ENCODE results near the gene STAT6.

Gene STAT6

DNA sequence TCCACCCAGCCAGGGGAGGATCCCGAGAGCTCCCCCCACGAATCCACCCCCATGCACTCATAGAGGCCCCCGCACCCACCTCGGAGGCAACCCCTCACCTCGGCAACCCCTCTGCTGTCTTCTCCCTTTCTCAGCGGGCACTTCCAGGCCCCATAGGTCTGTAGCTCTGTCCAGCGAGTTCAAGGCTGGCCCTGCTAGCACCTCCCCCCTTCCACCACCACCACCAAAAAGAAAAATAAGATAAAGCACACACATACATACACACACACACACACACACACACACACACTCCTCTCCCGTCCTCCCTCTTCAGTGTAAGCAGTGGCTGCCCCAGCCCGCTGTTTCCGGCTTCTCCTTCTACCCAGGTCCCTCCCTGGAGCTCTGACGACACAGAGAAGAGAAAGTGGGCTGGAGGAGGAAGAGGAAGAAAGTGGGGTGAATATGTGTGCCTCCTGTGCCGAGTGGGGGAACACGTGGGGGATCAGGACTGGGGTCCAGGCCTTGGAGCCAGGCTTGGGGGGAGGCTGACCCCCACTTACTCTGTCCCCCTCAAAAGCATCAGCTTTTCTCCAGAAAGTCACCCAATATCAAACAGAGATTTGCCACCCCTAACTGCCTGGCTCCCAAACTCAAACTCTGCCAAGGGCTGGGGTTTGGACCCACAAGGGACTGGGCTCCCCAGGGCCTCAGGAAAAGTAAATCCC is at the start of gene STAT6:
TSS of gene STAT6 (minus strand) at position 332 of the 704 bp plus-strand sequence. CDS start 3,084 bp downstream, outside the sequence.
- DNase-seq = no peak

GRCh38 chr12:57160741-57161140 is 49.6 kb upstream of the STAT6 start:
- no peak for DNase-seq

DNA sequence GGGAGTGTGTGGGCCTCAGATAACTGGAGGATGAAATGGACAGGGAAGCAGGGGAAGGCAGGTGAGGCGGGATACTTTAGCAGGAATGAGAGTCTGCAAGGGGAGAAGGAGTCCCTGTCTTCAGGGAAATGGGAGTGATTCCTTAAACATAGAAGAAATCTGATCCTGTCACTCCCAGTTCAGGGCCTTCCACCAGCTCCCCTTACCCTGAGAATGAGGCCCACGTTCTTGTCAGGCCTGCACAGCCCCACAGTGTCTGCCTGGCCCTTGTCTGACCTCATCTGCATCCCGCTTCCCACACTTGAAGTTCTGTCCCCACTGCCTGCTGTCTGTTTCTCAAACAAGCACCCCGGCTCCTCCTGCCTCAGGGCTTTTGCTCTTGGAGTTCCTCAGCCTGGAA is 48.9 kb upstream of the STAT6 start:
- DNase-seq = no peak

DNA sequence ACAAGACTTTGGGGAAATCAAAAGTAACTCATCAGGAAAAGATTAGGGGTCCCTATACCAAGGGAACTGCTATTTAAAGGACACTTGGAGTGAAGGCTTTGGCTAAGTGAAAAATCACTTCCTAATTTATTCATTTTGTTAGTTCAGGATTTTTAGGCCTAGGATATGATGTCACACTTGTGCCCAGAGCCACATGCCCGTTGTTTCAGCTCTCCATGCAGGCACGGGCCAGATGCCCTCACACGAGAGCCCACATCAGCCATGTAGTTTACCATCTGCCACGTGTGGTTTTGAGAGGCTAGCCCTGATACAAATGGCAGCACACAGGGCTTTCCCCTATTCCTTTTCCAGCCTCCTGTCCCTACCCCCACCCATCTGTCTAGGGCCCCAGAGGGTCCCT is 48.1 kb upstream of the STAT6 start:
- DNase-seq = no peak

GRCh38 chr12:57158665-57159064 is 47.5 kb upstream of the STAT6 start:
- DNase-seq = no peak

DNA sequence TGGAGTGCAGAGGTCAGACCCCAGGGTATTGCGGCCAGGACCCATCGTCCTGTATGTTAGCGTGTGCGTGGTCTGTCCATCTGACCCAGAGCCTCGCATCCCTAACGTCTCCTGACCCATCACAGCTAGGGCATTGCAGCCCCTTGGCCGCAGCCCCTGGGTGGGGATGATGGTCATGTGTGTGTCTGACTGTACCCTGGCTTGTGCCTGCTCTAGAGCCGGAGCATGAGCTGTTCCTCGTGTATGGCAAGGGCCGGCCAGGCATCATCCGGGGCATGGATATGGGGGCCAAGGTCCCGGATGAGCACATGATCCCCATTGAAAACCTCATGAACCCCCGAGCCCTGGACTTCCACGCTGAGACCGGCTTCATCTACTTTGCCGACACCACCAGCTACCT is 47.0 kb upstream of the STAT6 start:
- no peak for DNase-seq

GRCh38 chr12:57157588-57158173 is 46.5 kb upstream of the STAT6 start:
- DNase-seq = no peak

- DNase-seq = no peak
Observed at GRCh38 chr12:57156701-57157403, 45.7 kb upstream of the STAT6 start.

DNA sequence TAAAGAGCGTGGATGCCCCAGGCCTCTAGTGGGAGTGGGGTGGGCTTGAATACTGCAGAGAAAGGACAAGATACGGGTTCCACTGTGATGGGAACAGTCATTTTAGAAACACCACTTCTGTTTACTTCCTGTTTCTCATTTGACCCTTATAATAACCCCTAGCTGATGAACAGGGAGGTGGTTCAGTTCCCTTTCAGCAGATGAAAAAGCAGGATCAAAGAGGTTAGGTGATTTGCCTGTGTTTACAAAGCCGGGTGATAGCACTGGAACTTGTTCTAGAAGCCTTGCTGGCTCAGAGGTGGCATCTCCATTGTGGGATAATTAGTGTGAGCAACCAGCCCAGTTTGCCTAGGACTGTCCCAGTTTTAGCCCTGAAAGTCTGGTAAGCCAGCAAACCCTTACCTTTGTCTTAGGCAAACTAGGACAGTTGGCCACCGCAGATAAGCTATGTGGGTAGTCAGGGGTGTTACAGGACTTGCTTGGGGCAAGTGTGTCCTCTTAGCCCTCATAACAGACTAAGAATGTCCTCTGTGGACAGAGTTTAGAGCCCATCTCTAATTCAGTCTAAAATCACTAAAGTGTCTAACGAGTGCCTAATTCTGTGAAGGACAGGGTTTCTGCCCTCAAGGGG is 43.8 kb upstream of the STAT6 start:
- no peak for DNase-seq

- no peak for DNase-seq
Observed at GRCh38 chr12:57154076-57154475, 42.9 kb upstream of the STAT6 start.

- no peak for DNase-seq
Observed at GRCh38 chr12:57153415-57153997, 42.3 kb upstream of the STAT6 start.

- DNase-seq = no peak
Observed at GRCh38 chr12:57152639-57153038, 41.5 kb upstream of the STAT6 start.

DNA sequence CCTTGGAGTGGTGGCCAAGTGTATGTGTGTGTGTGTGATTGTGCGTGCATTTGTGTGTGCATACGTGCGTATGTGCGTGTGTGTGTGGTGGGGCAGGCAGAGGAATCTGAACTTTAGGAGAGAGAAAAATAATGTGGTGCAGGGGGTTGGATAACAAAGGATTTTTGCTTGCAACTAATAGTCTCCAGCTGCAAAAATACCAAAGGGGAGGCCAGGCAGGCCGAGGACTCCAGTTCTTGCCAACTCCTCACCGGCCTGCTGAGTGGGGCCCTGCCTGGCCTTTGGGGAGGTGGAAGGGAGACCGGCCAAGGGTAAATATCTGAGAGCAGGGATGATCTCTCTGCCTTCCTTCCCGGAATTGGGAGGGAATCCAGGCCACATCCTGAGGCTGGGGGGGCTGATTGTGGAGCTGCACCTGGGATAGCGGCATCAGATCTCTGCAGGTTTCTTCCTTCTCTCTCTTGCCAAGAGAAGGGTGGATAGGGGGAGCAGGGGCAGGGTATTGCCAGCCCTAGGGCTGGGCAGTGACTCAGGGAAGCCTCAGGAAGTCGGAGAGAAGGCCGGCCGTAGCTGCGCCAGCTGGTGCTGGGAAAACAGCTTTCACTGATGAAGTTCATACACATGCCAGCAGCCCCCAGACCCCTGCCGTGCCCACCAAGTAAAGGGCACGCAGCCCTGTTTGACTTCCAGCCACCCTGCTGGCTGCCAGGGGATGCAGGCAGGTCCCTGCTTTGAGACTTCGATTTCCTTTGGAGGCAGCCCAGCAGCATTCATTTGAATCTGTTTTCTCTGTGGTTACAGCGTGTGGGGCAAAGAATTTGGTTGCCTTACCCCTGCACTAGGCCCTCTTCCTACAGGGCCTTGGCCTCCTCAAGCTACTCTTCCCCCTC is 40.8 kb upstream of the STAT6 start:
- DNase-seq = no peak

- no peak for DNase-seq
Observed at GRCh38 chr12:57150400-57151000, 39.3 kb upstream of the STAT6 start.

DNA sequence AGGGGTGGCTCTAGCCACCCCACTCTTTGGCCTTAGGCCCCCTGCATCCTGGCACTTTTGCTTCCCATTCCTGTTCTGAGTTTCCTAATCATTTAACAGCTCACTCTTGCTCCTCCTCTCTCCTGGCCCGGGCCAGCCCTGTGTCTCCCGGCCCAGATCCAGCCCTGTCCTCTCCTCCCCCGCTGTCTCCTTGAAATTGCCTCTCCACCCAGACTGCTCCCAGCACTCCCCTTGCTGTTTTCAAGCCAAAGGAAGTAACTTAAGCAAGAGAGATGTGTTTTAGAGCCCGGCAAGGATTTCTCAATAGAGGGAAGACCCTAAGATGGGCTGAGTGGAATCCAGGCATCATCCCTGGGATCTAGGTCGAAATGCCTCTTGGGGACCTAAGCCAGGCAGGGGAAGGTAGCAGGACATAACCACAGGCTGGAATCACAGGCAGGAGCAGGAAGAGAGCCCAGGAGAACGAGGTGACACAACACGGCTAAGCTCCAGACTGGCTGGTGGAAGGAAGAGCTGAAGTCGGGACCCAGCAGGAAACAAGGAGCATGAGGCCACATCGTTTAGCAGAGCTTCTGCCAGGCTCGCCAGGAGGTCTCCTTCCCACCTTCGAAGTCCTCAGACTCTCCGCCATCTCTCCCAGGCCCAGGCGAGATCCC is 38.2 kb upstream of the STAT6 start:
- no peak for DNase-seq

- no peak for DNase-seq
Observed at GRCh38 chr12:57148469-57149244, 37.5 kb upstream of the STAT6 start.

DNA sequence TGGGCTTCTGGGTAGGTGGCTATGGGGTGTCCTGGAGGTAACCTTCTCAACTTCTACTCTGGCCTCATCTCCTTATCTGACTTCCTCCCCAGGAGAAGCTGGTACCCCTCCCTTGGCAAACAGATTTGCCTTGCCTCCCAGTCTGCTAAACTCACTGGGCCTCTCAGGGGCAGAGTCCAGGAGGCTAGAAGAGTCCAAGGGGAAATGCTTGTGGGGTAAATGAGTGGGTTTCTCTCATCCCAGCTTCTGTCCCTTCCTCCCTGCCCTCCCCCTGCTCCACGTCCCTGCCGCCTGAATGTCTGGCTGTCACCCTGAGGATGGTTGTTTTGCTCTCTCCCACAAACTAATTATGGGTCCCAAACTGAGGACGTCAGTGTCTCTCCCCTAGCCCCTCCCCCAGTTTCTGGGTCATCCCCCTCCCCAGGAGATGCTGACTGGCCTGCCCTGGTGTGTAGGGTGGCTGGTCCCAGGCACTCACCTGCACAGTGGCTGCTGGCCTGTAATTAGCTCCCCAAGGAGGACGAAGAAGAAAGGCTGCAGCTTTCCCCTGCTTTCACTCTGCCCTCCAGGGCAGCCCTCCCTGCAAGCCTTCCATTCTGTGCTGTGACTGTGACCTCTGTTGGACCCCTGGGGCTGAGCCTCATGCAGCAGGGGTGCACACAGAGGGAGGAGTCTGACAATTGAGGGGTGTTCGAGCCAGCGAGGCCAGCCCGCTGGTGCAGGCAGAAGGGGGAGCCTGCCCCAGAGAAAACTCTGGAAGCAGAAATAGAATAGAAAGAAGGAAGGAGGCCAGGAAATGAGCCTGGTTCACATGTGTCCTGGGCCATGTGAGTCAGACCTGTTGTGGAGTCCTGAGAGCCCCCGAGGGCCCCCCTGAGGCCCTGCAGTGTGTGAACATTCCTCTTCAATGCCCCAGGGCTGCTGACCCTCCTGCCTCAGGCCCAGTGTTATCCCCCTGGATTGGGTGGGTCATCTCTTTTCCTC is 36.1 kb upstream of the STAT6 start, which contains the start of gene LRP1-AS:
TSS of gene LRP1-AS (minus strand) at position 659 of the 984 bp plus-strand sequence.
- no peak for DNase-seq

DNA sequence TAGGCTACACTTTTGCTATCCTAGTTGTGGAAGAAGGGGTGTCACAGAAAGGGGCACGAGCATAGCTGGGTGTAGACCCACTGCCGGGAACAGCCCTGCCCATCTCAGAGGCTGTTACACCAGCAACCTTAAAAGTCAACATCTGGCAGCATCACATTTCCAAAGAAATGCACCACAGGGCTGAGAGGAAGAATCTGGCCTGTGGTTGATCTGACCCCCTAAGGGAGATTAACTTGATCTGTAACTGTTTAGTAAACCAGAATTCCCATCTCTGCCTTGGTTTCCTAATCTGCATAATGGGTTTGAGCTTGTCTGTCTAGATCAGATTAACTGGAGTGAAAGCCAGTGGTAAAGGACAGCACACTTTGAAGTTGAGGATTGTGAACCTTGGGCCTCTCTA is 34.9 kb upstream of the STAT6 start:
- no peak for DNase-seq

GRCh38 chr12:57145460-57146059 is 34.4 kb upstream of the STAT6 start:
- DNase-seq = no peak

Measured in NCI-H1417 treated with DMSO at 0.1 percent for 48 hours (cell line).